ENCODE results near the gene CENPM. TPM values are rescaled to one million over a fixed set of nuclear protein-coding genes. Genes with fewer than 3 reads are reported as not detected.

CENPM gene
- total RNA-seq, 4 donors from 2014 or later = 2.4 to 3.2 TPM; not detected in 2

DNA sequence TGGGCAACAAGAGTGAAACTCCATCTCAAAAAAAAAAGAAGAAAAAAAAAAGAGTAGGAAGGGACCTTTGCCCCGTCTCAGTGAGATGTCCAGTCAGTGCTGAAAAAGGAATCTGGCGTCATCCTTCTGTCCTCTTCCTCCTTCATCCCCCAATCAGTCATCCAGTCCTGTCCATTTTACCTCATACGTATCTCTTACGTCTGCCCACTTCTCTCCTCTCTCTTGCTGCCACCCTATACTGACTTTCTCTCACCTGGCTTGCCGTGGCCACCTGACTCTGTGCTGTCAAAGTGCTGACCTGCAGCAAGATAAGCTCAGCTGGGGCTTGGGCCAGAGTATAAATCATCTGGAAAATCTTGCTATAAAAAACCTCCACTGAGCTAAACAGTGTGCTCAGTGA, 35.9 kb upstream of the CENPM start:
- TF ChIP-seq CTCF (IDR thresholded peaks at IDR 0.05; ENCODE audit: low read depth) = no peak

DNA sequence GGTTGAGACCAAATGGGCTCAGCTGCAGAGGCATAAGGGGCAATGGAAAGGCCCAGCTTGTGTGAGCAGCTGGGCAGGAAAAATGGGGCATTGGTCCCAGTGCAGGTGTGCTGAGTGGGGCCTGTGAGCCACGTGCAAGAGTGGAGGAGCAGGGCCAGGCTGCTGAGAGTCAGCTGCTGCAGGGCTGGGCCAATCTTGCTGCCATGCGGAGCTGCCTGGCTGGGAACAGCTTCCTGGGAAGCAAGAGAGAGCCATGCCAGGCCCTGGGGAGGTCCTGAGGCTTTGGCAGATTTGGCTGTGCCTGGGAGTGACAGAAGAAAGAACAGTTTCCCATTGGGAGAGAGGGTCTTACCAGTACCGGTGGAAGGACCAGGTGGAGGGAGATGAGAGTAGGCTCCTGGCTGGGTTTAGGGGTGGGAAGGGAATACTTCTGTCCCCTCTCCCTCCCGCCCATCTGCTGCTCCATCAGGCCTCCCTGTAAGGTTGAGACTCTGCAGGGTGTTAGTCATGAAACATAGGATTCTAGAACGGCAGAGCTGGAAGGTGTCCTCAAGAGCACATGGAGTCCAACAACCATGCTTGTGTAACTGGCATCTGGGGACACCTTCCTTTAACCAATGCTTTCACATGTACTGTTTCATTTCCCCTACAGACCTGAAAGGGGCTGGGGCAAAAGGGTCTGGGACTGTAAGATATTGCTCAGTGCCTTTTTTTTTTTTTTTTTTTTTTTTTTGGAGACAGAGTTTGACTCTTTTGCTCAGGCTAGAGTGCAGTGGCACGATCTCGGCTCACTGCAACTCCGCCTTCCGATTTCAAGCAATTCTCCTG, 32.7 kb upstream of the CENPM start:
- no peak for TF ChIP-seq CTCF (IDR thresholded peaks at IDR 0.05; ENCODE audit: low read depth)

DNA sequence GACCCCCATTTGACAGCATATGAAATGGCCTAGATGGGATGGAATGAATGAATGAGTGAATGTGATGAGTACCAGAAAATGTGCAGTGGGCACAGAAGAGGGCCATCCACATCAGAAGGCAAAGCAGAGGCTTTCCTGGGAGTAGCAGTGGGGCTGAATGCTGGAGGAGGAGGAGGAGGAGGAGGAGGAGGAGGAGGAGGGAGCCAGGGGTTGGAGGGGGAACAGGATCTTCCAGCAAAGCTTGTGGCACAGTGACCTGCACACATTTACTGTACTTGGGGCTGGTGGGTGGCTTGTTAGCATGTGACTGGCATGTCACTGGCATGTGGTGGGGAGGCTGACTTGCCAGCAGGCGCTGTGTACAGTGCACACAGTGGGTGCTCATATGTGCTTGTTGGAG, 31.8 kb upstream of the CENPM start:
- no peak for TF ChIP-seq CTCF (IDR thresholded peaks at IDR 0.05; ENCODE audit: low read depth)

GRCh38 chr22:41976961-41977566, 30.1 kb upstream of the CENPM start:
- TF ChIP-seq CTCF (IDR thresholded peaks at IDR 0.05; ENCODE audit: low read depth) = no peak

GRCh38 chr22:41976070-41976901, 29.3 kb upstream of the CENPM start:
- TF ChIP-seq CTCF (IDR thresholded peaks at IDR 0.05; ENCODE audit: low read depth) = no peak

- no peak for TF ChIP-seq CTCF (IDR thresholded peaks at IDR 0.05; ENCODE audit: low read depth)
Measured at GRCh38 chr22:41975299-41976069, 28.5 kb upstream of the CENPM start.

Measured in subcutaneous adipose tissue (tissue), 4 donors.